Lung (tissue), 12 donors: ENCODE data around the gene RPS18. TPM values are rescaled to one million over a fixed set of nuclear protein-coding genes. Genes with fewer than 3 reads are reported as not detected.

ENCODE experiments used
- ATAC-seq: fragments of 200-7000 bp; cut with Tn5 transposase; one replicate; pipeline ENCODE4 v1.9.1; 2020; ENCODE audit warnings: moderate number of reproducible peaks; ENCODE audit not compliant: insufficient read depth, low FRiP score
- DNase-seq, 3 donors: peaks; one replicate each; pipeline ENCODE4 v3.0.0-alpha.2; 2013 to 2017
- H3K27ac ChIP-seq, 2 donors: one replicate each; pipeline ENCODE4 v1.5.1; 2013; ENCODE audit warnings: mild to moderate bottlenecking in 2 of 2, moderate library complexity in 2 of 2, control low read depth in 1 of 2, inconsistent platforms in 1 of 2, low read depth in 1 of 2, low read length in 1 of 2
- H3K27me3 ChIP-seq, 3 donors: one replicate each; pipeline ENCODE4 v1.5.1; 2013; ENCODE audit warnings: low read length in 2 of 3; ENCODE audit not compliant: control insufficient read depth in 3 of 3, insufficient read depth in 3 of 3
- H3K36me3 ChIP-seq, 4 donors: one replicate each; pipeline ENCODE4 v1.5.1; 2013; ENCODE audit warnings: low read length in 4 of 4, mild to moderate bottlenecking in 1 of 4, moderate library complexity in 1 of 4; ENCODE audit not compliant: control insufficient read depth in 4 of 4, insufficient read depth in 4 of 4
- H3K4me1 ChIP-seq, 5 donors: one replicate each; pipeline ENCODE4 v1.5.1; 2013; ENCODE audit warnings: low read length in 5 of 5, mild to moderate bottlenecking in 2 of 5, moderate library complexity in 1 of 5; ENCODE audit not compliant: control insufficient read depth in 5 of 5, insufficient read depth in 5 of 5
- H3K4me3 ChIP-seq: one replicate; pipeline ENCODE4 v1.5.1; 2013; ENCODE audit warnings: mild to moderate bottlenecking, control low read depth, moderate library complexity
- H3K9ac ChIP-seq, 2 donors: one replicate each; pipeline ENCODE4 v1.5.1; 2013; ENCODE audit warnings: low read length in 2 of 2, control low read depth in 1 of 2; ENCODE audit not compliant: insufficient read depth in 1 of 2
- H3K9me3 ChIP-seq, 4 donors: one replicate each; pipeline ENCODE4 v1.5.1; 2013; ENCODE audit warnings: low read length in 3 of 4, mild to moderate bottlenecking in 1 of 4, moderate library complexity in 1 of 4; ENCODE audit not compliant: control insufficient read depth in 4 of 4, insufficient read depth in 3 of 4
- CTCF ChIP-seq: IDR thresholded peaks from 2 replicates; pipeline ENCODE4 v1.5.1; 2012; ENCODE audit warnings: mild to moderate bottlenecking; ENCODE audit errors: control extremely low read depth, extremely low read depth
- WGBS, 2 donors: extraction: QIAGEN DNeasy Blood & Tissue Kit; methylation state at CpG; one replicate each; pipeline ENCODE4 v1.1.7; 2013; 5-methylcytosine and 5-hydroxymethylcytosine counted together
- polyA plus RNA-seq, 2 donors: library from polyadenylated mRNA; stranded (reverse); fragments of 200-250 nt; gene quantifications; one replicate each; pipeline ENCODE4 v1.2.1, GENCODE V29; 2013
- total RNA-seq, 2 donors: library from RNA; depleted of rRNA in 1 of 2; stranded (reverse); fragments of >200 nt in 1 of 2; gene quantifications; one replicate each; pipeline ENCODE4 v1.2.1, GENCODE V29; 2014 to 2021
- donor health status: control.
- donor health status: control.
- donor health status: Bipolar disorder and iron deficiency.
- donor health status: healthy.
- donor health status: DM: yes; HTN: yes; CAD: no.

RPS18 gene
- total and polyA plus RNA-seq, 4 donors: 1,324 to 8,495 (median 2,994) TPM

DNA sequence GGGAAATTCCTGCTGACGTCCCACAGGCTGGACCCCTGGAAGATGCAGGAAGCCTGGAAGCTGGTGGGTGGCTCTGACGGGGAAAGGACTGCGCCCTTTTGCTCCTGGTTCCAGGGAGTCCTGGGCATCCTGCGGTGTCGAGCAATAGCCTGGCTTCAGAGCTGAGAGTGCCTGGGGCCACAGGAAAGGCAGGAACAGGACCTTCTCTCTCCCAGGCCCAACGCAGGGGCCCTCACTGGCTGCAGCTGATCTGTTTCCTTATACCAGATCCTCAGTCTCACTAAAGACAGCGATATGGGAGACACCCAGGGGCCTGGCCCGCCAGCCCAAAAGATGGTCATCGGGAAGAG lies 6.5 kb downstream of the RPS18 start:
- H3K4me1 ChIP-seq: peaks cover 5 to 33% (median 16%) of the 10 kb centered on the region in 5 donors
- peak overlapping the region in 1 of 2 donors; percentile 89 for H3K27ac ChIP-seq
- ATAC-seq (no peak), DNase-seq (no peak)
- peaks cover 9 to 40% (median 24%) of the 10 kb centered on the region in 4 donors for H3K36me3 ChIP-seq
- H3K9ac ChIP-seq: no peak overlapping the region
- no peak overlapping the region for H3K4me3 ChIP-seq
- no peaks in the 10 kb centered on the region for H3K9me3 ChIP-seq
- TF ChIP-seq CTCF: no peak
- H3K27me3 ChIP-seq: no peaks in the 10 kb centered on the region
- WGBS, 2 donors: 80 to 86% methylated on average over 9 of the region's 9 CpGs

DNA sequence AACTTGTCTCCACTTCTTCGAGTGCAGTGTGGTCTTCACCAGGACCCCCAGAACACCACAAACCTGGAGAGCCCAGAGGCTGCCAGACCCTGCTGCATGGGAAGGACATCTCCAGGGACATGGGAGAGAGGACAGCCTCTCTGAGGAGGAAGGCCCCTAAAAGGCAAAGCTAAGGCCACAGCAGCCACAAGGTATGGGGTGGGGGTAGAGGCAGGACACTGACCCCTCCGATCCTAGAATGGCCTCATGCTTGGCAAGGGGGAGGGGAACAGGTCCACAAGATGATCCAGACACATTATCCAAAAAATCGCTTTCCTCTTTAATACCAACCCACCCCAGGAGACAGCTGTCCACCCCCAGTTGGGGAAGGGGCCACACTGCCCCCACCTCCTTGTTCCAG lies 6.9 kb downstream of the RPS18 start:
- no peaks in the 10 kb centered on the region for H3K9me3 ChIP-seq
- H3K27me3 ChIP-seq: no peaks in the 10 kb centered on the region
- H3K9ac ChIP-seq: no peak overlapping the region
- TF ChIP-seq CTCF: no peak
- no peak for ATAC-seq
- no peak overlapping the region for H3K4me3 ChIP-seq
- peaks cover 9 to 40% (median 21%) of the 10 kb centered on the region in 4 donors for H3K36me3 ChIP-seq
- H3K27ac ChIP-seq: peak overlapping the region in 1 of 2 donors; percentile 21
- no peak for DNase-seq
- peaks cover 4 to 29% (median 16%) of the 10 kb centered on the region in 5 donors for H3K4me1 ChIP-seq
- 92 to 96% methylated on average over 3 of the region's 3 CpGs for WGBS, 2 donors

GRCh38 chr6:33279257-33279695 lies 7.4 kb downstream of the RPS18 start:
- no peak overlapping the region for H3K9ac ChIP-seq
- no peak for TF ChIP-seq CTCF
- no peak overlapping the region for H3K27ac ChIP-seq
- no peaks in the 10 kb centered on the region for H3K27me3 ChIP-seq
- 77 to 79% methylated on average over 13 of the region's 13 CpGs for WGBS, 2 donors
- H3K36me3 ChIP-seq: peaks cover 9 to 38% (median 18%) of the 10 kb centered on the region in 4 donors
- no peaks in the 10 kb centered on the region for H3K9me3 ChIP-seq
- no peak overlapping the region for H3K4me3 ChIP-seq
- no peak for DNase-seq
- ATAC-seq: no peak
- H3K4me1 ChIP-seq: peaks cover 4 to 25% (median 12%) of the 10 kb centered on the region in 5 donors

GRCh38 chr6:33279971-33280511 lies 8.2 kb downstream of the RPS18 start:
- H3K9ac ChIP-seq: no peak overlapping the region

More at GRCh38 chr6:33279971-33280511, 8.2 kb downstream of the RPS18 start:
- DNase-seq: peak in 1 of 3 donors; percentile 12
- Histone ChIP-seq H3K4me3 (no peak overlapping the region), H3K36me3 (peaks cover 9 to 38% (median 15%) of the 10 kb centered on the region in 4 donors), H3K27me3 (no peaks in the 10 kb centered on the region), H3K27ac (no peak overlapping the region), H3K9me3 (peaks cover 0 to 1% (median 0%) of the 10 kb centered on the region in 4 donors), H3K4me1 (peaks cover 4 to 17% (median 6%) of the 10 kb centered on the region in 5 donors)
- TF ChIP-seq CTCF: no peak
- WGBS, 2 donors: 60 to 63% methylated on average over 4 to 5 of the region's 5 CpGs
- no peak for ATAC-seq
